Measurements from ENCODE around the gene UBA7.

DNA sequence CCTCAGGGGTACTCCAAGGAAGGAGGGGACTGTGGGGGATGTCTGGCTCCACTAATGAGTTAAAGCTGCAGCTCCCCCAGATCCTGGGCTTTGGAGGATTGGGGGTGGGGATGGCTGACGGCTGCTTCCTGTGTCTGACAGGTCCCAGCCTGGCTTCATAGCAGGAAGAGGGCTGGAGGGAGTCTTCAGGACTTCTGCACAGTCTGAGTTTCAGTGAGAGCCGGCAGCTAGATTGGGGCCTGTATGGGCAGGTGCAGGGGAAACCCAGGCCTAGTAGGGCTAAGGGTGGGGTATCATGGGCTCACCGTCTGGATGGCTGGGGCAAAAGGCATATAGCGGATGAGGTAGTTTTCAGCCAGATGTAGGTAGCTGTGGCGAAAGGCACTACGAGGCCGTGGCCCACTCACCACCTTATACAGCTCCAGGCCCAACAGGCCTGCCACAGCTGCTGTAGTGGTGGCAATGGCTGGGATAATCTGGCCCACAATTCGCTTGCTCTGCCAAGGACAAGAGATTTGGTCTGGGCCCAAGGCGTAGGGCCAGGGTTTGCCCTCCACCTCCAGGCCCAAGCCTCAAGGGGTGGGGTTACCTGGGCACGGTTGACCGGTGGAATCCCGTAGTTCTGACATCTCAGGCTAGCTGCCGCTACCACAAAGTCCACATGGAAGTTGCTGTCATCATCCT is 6.2 kb downstream of the UBA7 start:
- TF ChIP-seq POLR2AphosphoS5 (IDR thresholded peaks at IDR 0.05; ENCODE audit: low read depth) (no peak), CTCF (conservative IDR thresholded peaks at IDR 0.05; ENCODE audit: low read depth in 2 of 2) (no peak), CREB1 (CRISPR knock-in tag; IDR thresholded peaks at IDR 0.05; ENCODE audit: low read depth) (no peak), EZH2 (IDR thresholded peaks at IDR 0.05; ENCODE audit: low read depth, unreplicated experiment) (no peak), REST (IDR thresholded peaks at IDR 0.05; ENCODE audit: unreplicated experiment) (no peak), EZH2phosphoT487 (IDR thresholded peaks at IDR 0.05; ENCODE audit: unreplicated experiment) (no peak), STAT1 (IDR thresholded peaks at IDR 0.05; ENCODE audit: unreplicated experiment) (no peak), ZNF331 (CRISPR knock-in tag; IDR thresholded peaks at IDR 0.05; ENCODE audit: low read depth) (no peak), ZNF114 (CRISPR knock-in tag; IDR thresholded peaks at IDR 0.05) (no peak), JUNB (IDR thresholded peaks at IDR 0.05; ENCODE audit: unreplicated experiment) (no peak), NANOG (IDR thresholded peaks at IDR 0.05; ENCODE audit: borderline replicate concordance) (no peak)

Measured in GM23338 (cell line).